Stimulated activated CD8-positive, alpha-beta memory T cell treated with anti-CD3 and anti-CD28 coated beads, Interleukin-2, amount 100 ng/mL, for 48 hours (primary cell): Measurements from ENCODE around the gene DCAF15.
A peak's percentile ranks its signal among the peaks of the same experiment; 100 is the strongest.

ENCODE experiments used
- DNase-seq, 2 donors: peaks; one replicate each; pipeline ENCODE4 v3.0.0-alpha.2; 2020; ENCODE audit warnings: low read depth in 2 of 2

DCAF15 gene

DNA sequence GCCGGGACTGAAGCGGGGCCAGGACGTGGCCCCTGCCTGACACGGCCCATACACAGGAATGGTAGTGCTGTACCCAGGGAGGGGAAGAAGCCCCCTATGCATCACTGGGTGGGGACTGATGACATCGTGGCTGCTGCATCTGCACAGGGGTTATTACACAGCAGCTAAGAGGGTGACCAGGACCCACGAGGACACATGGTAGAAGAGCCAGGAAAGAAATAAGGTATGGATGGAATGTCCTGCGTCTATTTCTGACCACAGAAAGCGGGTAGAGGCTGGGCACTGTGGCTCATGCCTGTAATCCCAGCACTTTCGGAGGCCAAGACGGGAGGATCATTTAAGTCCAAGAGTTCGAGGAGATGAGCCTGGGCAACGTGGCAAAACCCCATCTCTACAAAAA, 24.1 kb downstream of the DCAF15 start:
- no peak for DNase-seq

- no peak for DNase-seq
Observed at GRCh38 chr19:13977803-13978202, 25.5 kb downstream of the DCAF15 start.

DNA sequence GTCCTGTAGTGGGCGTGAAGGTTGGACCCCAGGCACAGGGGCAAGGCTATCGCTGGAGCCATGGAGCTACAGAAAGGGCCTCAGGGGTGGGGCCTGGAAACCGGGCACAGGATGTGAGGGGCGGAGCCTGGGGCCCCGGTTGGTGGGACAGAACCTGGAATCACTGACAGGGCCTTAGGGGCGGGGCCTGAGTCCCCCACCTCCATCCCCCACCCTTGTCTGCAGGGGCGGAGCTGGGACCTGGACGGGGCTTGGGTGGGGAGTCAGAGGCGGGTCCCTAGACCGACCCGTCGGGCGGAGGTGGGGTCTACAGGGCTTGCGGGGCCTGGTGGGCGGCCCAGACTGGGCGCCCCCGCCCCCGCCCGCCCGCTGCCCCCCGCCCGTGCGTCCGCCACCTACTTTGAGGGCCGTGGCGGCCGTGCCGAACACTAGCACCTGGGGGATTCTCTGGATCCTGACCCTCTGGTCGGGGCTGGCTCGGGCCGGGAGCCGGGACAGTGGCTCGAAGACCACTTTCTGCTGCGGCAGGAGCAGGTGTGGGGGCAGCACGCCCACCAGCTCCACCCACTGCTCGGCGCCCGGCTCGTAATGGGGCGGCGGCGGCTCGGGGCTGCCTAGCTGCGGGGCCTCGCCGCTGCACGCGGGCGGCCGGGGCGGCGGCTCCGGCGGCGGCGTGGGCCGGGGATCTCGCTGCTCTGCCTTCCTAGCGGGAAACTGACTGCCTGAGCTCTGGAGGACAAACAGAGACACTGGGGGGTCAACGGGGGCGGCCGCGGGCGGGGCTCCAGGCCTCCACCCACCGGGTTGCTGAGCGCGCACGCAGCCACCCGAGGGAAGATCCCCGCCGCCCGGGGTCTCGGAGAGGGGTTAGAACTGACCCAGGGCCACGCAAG, 26.3 kb downstream of the DCAF15 start:
- DNase-seq: peak in 1 of 2 donors; percentile 43

- DNase-seq: no peak
Observed at GRCh38 chr19:13979244-13979615, 26.9 kb downstream of the DCAF15 start.

DNA sequence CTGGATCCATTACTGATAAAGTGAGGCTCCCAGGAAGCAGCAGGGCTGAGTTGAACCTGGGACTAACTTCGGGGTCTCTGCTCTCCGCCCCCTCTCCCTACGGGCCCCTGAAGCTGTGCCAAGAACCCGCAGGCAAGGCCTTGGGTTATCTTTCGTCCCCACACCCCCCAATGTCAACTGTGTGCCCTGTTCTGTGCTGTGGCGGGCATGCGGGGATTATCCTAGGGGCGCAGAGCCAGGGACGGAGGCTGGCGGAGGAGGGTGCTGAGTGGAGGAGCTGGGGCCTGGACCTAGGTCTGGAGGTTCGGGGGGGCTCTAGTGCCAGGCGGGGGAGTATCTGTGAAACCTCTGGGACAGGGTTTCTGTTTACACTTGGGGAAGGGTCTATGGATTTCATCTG, 27.4 kb downstream of the DCAF15 start:
- no peak for DNase-seq

DNA sequence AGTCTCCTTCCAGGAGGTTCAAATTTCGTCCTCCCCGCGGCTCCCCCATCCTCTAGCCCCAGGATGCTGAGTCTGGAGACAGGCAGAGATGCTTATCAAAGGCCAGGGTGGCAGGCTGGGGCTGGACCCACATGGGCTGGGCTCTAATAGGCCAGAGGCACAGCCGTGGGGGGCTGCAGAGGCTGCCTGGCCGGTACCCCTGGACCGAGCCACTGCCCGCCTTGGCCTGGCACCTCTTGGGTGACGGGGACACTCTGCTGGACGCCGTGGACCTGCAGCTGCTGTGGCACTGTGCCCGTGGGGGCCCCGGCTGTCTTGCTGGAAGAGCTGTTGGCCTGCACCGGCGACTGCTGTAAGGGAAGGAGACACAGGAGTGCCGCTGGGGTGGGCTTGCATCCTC, 28.0 kb downstream of the DCAF15 start:
- no peak for DNase-seq

- DNase-seq: no peak
Observed at GRCh38 chr19:13981021-13981420, 28.7 kb downstream of the DCAF15 start.

- no peak for DNase-seq
Observed at GRCh38 chr19:13981467-13981866, 29.2 kb downstream of the DCAF15 start.

DNA sequence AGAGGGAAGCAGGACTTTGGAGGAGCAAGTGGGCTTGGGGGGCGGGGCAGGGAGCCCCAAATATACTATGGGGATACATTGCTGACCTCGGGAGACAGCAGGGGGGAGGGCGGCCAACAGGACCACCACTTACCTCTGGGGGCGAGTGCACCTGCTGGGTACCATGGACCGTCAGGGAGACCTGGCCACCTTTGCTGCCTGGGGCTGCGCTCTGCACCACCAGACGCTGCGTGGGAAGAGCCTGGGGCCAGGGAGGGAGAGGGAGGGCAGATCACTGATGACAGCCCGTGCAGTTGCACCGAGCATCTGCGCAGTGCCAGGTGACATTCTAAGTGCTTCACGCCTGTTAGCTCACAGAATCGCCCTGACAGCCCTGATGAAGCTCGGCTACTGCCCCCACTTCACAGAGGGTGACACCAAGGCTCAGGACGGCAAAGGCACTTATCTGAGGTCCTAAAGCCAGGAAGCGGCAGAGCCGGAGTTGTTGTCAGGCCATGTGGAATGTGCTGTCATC, 29.7 kb downstream of the DCAF15 start:
- DNase-seq: no peak

DNA sequence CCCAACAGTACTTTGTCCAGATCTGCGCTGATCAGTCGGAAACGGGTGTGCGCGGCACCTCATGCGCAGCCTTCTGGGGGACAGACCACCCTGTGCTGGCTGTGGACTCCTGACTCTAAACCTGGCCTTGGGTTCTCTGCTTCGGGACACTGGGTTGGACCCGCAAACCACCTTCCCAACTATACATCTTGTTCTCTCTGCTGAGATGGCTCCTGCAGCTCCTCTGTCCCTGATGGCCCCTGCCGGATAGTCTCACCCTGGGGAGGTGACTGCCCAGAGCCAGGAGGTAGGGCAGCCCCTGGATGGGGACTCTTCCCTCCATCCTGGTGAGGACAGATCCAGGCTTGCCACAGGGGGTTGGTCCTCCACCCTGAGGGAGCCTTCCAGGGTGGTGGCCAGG, 30.5 kb downstream of the DCAF15 start:
- no peak for DNase-seq

DNA sequence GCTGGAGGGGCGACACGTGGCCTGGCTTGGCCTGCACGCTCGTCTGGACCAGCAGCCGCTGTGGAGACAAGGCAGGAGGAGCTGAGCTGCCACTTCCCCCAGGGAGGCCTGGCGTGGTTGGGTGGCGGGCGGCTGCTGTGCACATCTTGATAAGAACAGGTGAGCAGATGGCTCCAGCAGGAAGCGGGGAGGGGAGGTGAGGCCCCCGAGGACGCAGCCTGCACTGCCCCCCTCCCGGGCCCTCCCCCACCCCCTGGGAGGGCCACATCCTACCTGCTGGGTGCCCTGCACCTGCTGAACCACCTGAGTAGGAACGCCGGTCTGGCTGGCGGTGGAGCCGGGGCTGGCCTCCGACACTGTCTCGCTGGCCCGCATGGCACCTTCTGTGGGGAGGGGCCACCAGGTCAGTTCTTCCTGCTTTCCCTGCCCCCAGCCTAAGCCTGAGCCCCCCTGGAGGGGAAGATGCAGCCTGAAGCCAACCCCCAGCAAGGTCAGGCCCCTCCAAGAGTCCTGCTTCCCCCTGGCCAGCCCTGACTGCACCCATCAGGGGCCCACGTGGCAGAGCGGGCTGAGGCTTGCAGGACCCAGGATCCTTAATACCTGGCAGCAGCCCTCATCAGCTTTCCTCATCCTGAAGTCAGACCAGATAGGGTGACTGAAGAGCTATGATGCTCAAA, 31.0 kb downstream of the DCAF15 start:
- DNase-seq: no peak

GRCh38 chr19:13984186-13984585, 31.9 kb downstream of the DCAF15 start:
- no peak for DNase-seq

DNA sequence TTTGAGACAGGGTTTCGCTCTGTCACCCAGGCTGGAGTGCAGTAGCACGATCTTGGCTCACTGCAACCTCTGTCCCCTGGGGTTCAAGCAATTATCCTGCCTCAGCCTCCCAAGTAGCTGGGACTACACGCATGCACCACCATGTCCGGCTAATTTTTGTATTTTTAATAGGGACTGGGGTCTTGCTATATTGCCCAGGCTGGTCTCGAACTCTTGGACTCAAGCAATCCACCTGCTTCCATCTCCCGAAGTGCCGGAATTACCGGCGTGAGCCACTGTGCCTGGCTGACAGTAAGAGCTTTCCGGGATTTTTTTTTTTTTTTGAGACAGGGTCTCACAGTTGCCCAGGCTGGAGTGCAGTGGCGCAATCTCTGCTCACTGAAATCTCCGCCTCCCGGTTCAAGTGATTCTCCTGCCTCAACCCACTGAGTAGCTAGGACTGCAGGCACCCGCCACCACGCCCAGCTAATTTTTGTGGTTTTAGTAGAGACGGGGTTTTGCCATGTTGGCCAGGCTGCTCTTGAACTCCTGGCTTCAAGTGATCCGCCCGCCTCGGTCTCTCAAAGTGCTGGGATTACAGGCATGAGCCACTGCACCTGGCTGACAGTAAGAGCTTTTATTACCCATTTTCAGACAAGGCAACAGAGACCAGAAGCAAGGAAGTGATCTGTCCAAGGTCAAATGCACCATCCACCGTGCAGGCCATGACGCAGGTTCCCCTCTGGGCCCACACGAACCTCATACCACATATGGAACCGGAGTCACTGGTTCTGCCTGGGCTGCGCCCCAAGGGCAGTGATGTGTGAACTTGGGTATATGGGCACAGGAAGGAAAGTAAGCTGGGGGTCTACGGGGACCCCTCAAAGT, 32.8 kb downstream of the DCAF15 start:
- no peak for DNase-seq

DNA sequence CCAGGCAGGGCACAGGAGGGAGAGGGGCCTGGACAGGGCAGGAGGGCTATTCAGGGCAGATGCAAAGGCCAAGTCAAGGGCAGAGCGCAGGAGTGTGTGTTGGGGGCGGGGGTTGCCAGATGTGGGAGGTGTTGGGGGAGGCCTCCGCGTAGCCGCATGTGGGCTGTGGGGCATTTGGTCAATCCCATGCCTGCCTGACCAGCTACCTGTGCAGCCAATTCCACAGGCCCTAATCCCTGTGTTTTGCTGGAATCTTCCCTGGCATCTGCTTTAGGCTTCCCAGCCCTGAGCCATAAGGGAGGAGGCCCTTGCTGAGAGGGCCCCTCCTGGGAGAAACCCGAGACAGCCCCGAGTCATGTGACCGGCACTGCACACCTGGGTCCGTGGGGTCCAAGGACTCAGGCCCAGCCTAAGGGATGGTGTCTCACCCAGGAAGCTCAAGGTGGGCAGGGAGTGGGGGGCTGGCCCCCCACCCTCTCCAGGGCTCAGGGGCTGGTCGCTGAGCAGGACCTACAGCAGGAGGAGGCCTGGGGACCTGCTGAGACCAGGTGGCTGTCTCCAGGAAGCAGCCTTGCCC, 33.5 kb downstream of the DCAF15 start:
- no peak for DNase-seq

GRCh38 chr19:13986348-13986904, 34.1 kb downstream of the DCAF15 start:
- DNase-seq: peak; percentile 98

- DNase-seq: no peak
Observed at GRCh38 chr19:13987101-13987890, 35.0 kb downstream of the DCAF15 start.

DNA sequence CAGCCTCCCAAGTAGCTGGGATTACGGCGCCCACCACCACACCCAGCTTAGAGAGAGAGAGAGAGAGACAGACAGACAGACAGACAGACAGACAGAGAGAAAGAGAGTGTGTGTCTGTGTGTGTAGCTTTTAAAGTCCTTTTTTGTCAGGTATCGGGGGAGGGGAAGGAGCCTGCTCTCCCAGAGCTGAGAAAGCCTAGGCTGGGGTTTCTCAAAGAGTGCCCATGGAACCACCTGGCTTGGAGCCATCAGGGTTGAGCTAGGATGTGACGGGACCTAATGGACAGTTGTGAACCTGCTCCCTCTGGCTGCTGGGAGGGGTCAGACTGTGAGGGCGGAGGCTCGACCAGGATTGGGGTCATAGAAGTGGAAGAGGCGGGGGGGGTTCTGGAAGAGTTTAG, 37.2 kb downstream of the DCAF15 start:
- no peak for DNase-seq

- no peak for DNase-seq
Observed at GRCh38 chr19:13990085-13990484, 37.8 kb downstream of the DCAF15 start.

- DNase-seq: no peak
Observed at GRCh38 chr19:13992025-13992424, 39.7 kb downstream of the DCAF15 start.

GRCh38 chr19:13993590-13994300, 41.4 kb downstream of the DCAF15 start:
- no peak for DNase-seq
